OCI-LY7 (cell line): ENCODE data around the gene WFDC13.

ENCODE experiments used
- CTCF ChIP-seq: fragments of 200-600 bp; sonication (generic); conservative IDR thresholded peaks from 2 replicates; pipeline ENCODE4 v1.5.1; 2014; ENCODE audit warnings: mild to moderate bottlenecking, antibody characterized with exemption, low read length, moderate library complexity, mixed read lengths
- EZH2phosphoT487 ChIP-seq: fragments of 200-600 bp; sonication (generic); IDR thresholded peaks from 2 replicates; pipeline ENCODE4 v1.6.1; 2018; ENCODE audit warnings: low read depth, borderline replicate concordance, mild to moderate bottlenecking, mixed run types, antibody characterized with exemption, low read length, moderate library complexity, mixed read lengths

- TF ChIP-seq CTCF (no peak), EZH2phosphoT487 (no peak)
Measured at GRCh38 chr20:45751721-45752120, 49.9 kb downstream of the WFDC13 start.
